CD4-positive, alpha-beta T cell treated with Interleukin-21 for 1 hour (primary cell): ENCODE data around the gene PKLR.
"Not testable (repeated sequence)": the region's sequence is repeated elsewhere in the genome, so short reads cannot be mapped to it uniquely, and the experiment has no call there.

Experiments used
- DNase-seq: peaks from one replicate; pipeline ENCODE4 v3.0.0-alpha.2; 2020

Gene PKLR

GRCh38 chr1:155316922-155317321 is 15.7 kb upstream of the PKLR start:
- no peak for DNase-seq

DNA sequence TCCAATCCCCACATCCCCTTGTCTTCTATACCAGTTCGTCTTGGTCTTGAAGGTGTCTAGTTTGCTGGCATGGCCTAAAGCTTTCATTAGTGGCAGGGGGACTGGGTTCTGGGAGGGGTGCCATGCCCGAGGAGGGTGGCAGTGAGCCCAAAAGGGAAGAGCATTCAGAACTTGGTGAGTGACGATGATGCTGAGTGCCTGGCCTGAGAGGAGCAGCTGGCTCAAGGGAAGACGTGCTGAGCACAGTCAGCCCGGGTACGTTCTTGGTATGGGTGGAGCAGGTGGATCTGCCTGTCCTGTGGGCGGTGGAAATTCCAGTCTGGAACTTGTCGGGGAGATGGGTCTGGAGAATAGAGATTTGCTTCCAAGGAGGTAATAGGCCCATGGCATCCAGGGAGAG is 12.0 kb upstream of the PKLR start:
- DNase-seq: no peak

DNA sequence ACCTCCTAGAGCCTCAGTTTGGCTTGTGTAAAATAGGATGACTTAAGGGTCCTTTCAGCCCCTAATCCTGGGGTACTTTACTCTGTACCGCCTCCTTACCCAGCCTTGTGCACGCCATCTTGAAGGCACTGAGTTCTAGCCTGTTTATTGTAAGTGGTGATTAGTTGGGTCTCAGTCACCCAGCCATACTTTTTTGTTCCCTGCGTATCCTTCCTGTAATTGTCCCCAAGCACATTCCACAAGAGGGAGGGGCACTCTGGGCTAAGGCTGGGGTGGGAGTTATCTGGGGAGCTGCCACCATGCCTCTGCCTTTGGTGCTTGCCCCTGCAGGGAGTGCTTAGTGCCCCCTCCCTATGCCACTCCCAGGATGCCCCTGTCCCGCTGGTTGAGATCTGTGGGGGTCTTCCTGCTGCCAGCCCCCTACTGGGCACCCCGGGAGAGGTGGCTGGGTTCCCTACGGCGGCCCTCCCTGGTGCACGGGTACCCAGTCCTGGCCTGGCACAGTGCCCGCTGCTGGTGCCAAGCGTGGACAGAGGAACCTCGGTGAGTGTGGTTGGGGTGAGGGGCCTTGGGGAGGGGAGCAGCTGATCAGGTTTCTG is 8.3 kb upstream of the PKLR start:
- no peak for DNase-seq

GRCh38 chr1:155308493-155309422 is 7.5 kb upstream of the PKLR start, which contains the start of gene FDPS:
FDPS (plus strand) TSS chr1:155308866; CDS start chr1:155309790, 924 bp downstream.
- peak; percentile 99 for DNase-seq

DNA sequence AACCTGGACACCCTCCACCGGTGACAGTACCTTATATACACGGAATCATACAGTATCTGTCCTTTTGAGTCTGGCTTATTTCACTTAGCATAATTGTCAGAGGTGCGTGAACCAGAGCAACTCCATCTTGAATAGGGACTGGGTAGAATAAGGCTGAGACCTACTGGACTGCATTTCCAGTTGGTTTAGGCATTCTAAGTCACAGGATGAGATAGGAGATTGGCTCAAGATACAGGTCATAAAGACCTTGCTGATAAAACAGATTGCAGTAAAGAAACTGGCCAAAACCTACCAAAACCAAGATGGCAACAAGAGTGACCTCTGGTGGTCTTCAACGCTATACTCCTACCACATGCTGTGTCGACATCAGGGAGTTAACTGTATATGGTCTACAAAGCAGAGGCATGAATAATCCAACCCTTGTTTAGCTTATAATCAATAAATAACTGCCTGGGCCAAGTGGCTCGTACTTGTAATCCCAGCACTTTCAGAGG is 6.1 kb upstream of the PKLR start:
- DNase-seq: peak; percentile 23

GRCh38 chr1:155305881-155306391 is 4.7 kb upstream of the PKLR start:
- DNase-seq: no peak

DNA sequence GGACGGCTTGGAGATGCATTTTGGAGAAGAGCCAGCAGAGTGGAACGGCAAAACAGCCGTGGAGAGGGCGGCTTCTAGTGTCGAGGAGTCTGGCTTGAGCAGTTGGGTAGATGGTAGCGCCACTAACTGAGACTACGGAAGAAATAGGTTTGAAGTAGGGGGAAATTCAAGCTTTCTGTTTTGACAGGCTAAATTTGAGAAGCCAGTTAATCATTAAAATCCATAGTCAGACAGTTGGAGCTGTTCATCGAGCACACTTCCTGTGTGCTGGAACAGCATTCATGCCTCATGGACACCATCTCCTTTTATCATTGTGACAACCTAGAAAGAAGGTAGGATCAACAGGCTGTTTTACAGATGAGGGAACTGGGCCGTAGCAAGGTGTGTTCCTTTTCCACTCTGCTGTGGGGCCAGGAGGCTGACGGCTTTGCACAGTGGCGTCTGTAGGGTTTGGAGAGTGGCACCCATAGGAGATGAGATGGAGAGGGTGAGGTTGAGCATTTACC is 3.4 kb upstream of the PKLR start:
- DNase-seq: no peak

DNA sequence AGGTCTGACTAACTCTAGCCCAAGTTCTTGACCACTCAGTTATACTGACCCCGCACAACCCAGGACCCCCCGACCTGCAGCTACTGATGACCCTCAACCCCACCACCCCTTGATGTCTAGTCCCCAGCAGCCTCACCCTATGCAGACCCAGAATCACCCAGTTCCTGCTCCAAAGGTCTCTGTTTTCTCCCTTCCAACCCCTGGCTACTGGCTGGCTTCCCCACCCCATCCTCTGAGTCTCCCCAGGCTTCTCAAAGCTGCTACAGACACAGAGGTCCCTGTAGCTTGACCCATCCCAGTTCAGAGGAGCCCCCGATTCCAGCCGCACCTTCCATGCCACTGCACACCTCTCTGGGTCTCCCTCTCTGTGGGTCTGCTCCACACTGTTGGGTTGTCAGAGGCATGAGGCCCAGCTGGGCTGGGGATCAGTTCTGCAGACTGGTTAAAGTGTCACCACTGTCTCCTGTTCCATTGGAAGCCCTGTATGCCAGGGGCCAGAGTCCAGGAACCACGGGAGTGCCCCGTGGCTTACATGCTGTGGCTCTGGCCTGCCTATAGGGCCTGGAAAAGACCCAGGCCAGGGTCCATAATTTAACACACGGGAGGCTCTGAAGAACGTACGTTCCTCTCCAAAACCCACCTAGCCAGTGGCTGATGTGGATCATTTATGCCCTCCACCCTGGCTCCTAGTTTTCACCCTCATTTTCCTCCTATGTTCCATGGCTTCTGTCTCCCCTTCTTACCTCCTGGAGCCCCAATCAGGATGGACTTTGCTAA is 497 bp downstream of the PKLR start:
- no peak for DNase-seq

DNA sequence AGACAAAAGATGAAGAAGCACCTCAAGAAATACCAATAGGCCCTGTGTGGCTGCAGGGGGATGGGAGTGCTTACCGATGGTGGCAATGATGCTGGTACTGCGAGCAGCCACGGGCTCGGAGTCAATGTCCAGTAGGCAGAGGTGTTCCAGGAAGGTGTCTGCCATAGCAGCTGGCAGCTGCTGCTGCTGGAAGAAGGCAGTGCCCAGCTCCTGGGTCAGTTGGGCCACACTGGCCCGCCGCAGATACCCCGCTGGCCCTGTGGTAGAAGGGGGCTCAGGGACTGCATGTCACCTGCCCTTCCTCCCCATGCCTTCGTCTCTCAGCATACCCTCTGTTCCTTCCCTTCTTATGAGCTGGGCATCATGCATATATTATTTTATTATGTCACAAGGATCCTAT is 1.2 kb downstream of the PKLR start:
- no peak for DNase-seq

DNA sequence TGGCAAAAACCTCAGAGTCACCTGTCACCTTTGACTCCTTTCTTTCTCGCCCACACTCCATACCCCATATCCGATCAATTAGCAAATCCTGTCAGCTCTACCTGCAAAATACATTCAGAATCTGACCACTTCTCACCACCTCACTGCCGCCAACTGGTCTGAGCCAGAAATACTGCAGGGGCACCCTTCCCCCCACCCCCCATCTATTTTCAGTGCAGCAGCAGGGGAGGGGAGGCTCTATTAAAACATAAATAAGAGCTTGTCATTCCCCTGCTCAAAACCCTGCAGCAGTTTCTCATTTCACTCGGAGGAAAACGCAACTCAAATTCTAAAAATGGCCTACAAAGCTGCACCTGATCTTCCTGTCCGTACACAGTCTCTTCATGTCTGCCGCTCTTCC is 3.9 kb downstream of the PKLR start:
- DNase-seq: no peak

DNA sequence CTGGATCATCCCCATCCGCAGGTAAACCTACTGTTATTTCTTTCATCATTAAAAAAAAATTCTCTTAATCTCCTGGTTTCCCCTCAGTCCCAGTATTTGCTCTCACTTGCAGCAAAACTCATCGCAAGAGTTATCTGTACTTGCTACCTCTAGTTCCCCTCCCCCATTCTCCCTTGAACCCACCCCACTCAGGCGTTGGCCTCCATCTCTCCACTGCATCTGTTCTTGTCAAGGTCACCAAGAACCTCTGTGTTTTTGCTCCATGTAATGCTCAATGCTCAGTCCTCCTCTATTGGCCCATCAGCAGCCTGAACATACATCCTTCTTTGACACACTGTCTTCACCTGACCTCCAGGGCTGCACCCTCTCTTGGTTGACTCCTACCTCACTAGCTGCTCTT is 4.6 kb downstream of the PKLR start:
- no peak for DNase-seq

GRCh38 chr1:155295942-155296267 is 5.3 kb downstream of the PKLR start:
- no peak for DNase-seq

DNA sequence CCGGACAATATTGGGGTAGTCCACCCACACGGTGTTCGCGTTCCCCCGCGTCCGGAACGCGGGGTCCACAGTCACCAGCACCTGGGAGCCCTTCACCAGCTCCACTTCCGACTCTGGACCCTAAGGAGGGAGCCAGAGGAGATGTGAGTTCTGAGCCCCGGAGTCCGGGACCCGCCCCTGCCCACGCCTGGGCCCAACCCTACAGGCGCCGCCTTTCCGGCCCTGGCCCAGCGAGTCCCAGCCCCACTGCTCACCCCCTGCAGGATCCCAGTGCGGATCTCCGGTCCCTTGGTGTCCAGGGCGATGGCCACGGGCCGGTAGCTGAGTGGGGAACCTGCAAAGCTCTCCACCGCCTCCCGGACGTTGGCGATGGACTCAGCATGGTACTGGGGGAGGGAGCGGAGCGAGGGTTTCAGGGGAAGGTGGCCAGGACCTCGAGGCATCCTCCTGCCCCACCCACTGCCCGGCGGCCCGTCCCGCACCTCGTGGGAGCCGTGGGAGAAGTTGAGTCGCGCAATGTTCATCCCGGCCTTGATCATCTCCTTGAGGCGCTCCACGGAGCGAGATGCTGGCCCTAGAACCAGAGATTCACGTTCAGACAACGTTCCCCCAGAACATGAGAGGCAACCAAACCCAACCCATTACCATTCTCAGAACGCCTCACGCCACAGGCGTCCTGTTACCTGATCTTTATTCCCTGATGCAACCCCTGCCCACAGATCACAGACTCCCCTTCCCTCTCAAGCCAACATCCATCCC is 5.9 kb downstream of the PKLR start:
- no peak for DNase-seq

DNA sequence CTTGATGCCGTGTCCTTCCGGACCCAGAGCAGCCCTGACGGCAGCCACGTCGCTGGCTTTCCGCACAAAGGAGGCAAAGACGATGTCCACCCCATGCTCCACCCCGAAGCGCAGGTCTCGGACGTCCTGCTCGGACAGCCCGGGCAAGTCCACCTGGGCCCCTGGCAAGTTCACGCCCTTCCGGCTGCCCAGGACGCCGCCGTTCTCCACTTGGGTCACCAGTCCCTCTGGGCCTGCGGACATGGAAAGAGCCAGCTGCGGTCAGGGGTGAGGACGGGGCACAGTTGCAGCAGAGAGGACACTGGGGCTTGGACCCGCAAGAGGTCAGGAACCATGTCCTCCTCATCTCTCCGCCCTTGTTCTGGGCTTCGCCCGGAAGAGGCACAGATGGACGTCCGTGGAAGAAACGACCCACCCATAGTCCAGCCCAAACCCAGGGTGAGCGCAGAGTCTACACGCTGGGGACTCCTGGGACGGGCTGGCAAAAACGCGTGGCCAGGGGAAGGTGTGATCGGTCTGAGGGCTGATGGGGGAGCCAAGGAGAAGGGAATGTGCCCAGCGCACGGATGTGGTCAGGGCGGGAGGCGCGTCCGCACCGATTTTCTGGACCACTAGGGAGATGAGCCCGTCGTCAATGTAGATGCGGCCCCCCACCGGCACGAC is 6.6 kb downstream of the PKLR start:
- no peak for DNase-seq

DNA sequence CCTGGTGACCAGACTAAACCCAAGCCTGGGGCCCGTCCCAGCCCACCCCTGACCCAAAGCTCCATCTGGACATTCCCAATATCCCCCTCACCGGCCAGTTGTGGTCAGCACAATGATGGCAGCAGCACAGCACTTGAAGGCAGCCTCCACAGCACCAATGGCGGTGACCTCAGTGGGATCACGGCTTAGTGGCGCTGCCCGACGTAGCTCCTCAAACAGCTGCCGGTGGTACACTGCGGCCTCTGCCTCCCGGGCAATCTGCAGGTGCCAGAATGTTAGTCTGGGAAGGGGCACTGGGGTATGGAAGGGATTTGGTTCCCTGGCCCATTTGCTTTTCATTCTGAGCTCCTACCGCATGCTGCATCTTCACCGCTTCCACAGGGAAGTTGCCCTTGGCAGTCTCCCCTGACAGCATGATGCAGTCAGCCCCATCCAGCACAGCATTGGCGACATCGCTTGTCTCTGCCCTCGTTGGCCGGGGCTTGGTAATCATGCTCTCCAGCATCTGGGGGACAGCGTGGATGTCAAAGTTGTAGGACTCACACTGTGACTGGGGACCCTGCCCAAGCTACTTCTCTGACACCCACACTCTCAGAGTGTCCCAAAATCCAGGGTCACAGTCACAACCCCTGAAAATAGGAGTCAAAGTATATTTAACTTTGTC is 8.0 kb downstream of the PKLR start:
- DNase-seq: no peak

- not testable (repeated sequence) for DNase-seq
Observed at GRCh38 chr1:155291006-155291405, 10.2 kb downstream of the PKLR start.

DNA sequence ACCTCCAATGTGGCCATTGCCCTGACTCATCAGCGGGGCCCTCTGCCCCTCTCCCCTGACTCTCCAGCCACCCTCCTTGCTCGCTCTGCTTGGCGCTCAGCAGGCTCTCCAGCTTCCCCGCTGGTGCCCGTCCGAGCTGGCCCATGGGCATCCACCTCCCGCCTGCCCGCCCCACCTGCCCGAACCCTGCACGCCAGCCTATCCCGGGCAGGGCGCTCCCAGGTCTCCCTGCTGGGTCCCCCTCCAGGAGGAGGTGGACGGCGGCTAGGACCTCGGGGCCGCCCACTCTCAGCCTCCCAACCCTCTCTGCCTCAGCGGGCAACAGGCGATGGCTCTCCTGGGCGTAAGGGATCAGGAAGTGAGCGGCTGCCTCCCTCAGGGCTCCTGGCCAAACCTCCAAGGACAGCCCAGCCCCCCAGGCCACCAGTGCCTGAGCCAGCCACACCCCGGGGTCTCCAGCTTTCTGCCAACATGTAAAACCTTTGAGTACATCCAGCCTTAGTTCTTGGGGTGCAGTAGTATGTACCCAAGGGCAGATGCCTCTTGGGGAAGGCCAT is 13.2 kb downstream of the PKLR start:
- DNase-seq: no peak

- no peak for DNase-seq
Observed at GRCh38 chr1:155286544-155286943, 14.7 kb downstream of the PKLR start.

DNA sequence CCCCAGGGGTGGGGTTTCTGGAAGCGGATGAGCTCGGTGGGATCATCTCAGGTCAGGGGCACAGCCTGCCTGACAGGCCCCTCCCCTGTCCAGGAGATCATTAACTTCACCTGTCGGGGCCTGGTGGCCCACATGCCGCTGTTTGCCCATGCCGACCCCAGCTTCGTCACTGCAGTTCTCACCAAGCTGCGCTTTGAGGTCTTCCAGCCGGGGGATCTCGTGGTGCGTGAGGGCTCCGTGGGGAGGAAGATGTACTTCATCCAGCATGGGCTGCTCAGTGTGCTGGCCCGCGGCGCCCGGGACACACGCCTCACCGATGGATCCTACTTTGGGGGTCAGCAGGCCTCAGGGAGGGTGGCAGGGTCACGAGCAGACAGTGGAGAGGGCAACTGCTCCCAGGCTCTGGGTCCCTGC is 15.6 kb downstream of the PKLR start:
- DNase-seq: no peak

GRCh38 chr1:155285063-155285462 is 16.2 kb downstream of the PKLR start:
- no peak for DNase-seq

DNA sequence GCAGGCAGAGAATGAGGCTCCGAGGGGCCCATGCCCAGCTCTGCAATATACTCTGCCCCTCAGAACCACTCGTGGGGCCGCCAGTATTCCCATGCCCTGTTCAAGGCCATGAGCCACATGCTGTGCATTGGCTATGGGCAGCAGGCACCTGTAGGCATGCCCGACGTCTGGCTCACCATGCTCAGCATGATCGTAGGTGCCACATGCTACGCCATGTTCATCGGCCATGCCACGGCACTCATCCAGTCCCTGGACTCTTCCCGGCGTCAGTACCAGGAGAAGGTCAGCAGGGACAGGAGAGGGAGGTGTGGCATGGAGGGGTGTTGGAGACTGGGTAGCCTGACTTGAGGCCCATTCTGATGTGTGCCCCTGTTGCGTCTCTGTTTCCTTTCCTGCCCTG is 16.8 kb downstream of the PKLR start:
- DNase-seq: no peak
